ENCODE results near the gene PTPMT1. TPM values are rescaled to one million over a fixed set of nuclear protein-coding genes. Genes with fewer than 3 reads are reported as not detected.
"Not testable (repeated sequence)": the region's sequence is repeated elsewhere in the genome, so short reads cannot be mapped to it uniquely, and the experiment has no call there.

Gene PTPMT1
- polyA plus RNA-seq, 3 donors, result 39.2 to 87.8 (median 83.3) TPM

GRCh38 chr11:47564366-47564765 is 1.0 kb upstream of the PTPMT1 start:
- H2AFZ ChIP-seq (ENCODE audit: insufficient read depth, low read depth, low read length, poor library complexity, severe bottlenecking); H3K9ac ChIP-seq (ENCODE audit: insufficient read depth, low read length, poor library complexity, severe bottlenecking); H3K27ac ChIP-seq (ENCODE audit: low read depth in 1 of 2, low read length in 2 of 2); H3K27ac Mint-ChIP-seq; H3K27me3 Mint-ChIP-seq (ENCODE audit: low read depth in 3 of 3); H3K4me2 ChIP-seq (replicated peaks; ENCODE audit: extremely low read depth, low read length, poor library complexity, severe bottlenecking); H3K9me3 ChIP-seq (replicated peaks in 1 of 2; ENCODE audit: control insufficient read depth in 1 of 2, insufficient read depth in 1 of 2, low read length in 2 of 2); H3K4me3 ChIP-seq (replicated peaks in 1 of 3; ENCODE audit: low read depth in 2 of 3, low read length in 3 of 3); H3K27me3 ChIP-seq (ENCODE audit: control insufficient read depth in 2 of 2, insufficient read depth in 2 of 2, low read length in 2 of 2); H3K36me3 ChIP-seq (replicated peaks in 1 of 2; ENCODE audit: control insufficient read depth in 1 of 2, insufficient read depth in 2 of 2, low read length in 2 of 2); H4K20me1 ChIP-seq (ENCODE audit: insufficient read depth, low read length); H3K9me3 Mint-ChIP-seq; DNase-seq; H3K36me3 Mint-ChIP-seq; intact Hi-C loops (cut with micrococcal nuclease): not testable (repeated sequence)
- peaks cover 20% of the 10 kb centered on the region for H3K4me1 Mint-ChIP-seq
- H3K4me3 Mint-ChIP-seq, result peak overlapping the region in 1 of 2 donors; percentile 31
- peaks cover 26 to 34% of the 10 kb centered on the region in 2 donors for H3K4me1 ChIP-seq (ENCODE audit: control insufficient read depth in 1 of 2, insufficient read depth in 2 of 2, low read length in 2 of 2)
- H3K79me2 ChIP-seq (ENCODE audit: insufficient read depth, low read length), result peaks cover 45% of the 10 kb centered on the region
- WGBS (ENCODE audit: insufficient coverage), result 96% methylated on average over 3 of the region's 10 CpGs

GRCh38 chr11:47564933-47565339 is 463 bp upstream of the PTPMT1 start:
- 17% methylated on average over 4 of the region's 11 CpGs for WGBS (ENCODE audit: insufficient coverage)
- Histone ChIP-seq H3K27ac (ENCODE audit: low read depth in 1 of 2, low read length in 2 of 2) (peak overlapping the region; percentile 67 to 85), H3K79me2 (ENCODE audit: insufficient read depth, low read length) (peaks cover 51% of the 10 kb centered on the region), H3K4me1 (ENCODE audit: control insufficient read depth in 1 of 2, insufficient read depth in 2 of 2, low read length in 2 of 2) (peaks cover 25 to 32% of the 10 kb centered on the region in 2 donors), H3K4me2 (replicated peaks; ENCODE audit: extremely low read depth, low read length, poor library complexity, severe bottlenecking) (peak overlapping the region; percentile 80), H3K9me3 (replicated peaks in 1 of 2; ENCODE audit: control insufficient read depth in 1 of 2, insufficient read depth in 1 of 2, low read length in 2 of 2) (no peaks in the 10 kb centered on the region), H2AFZ (ENCODE audit: insufficient read depth, low read depth, low read length, poor library complexity, severe bottlenecking) (peak overlapping the region; percentile 100), H3K27me3 (ENCODE audit: control insufficient read depth in 2 of 2, insufficient read depth in 2 of 2, low read length in 2 of 2) (no peaks in the 10 kb centered on the region), H4K20me1 (ENCODE audit: insufficient read depth, low read length) (no peaks in the 10 kb centered on the region), H3K9ac (ENCODE audit: insufficient read depth, low read length, poor library complexity, severe bottlenecking) (peak overlapping the region; percentile 83), H3K4me3 (replicated peaks in 1 of 3; ENCODE audit: low read depth in 2 of 3, low read length in 3 of 3) (peak overlapping the region; percentile 87 to 97 (median 93)), H3K36me3 (replicated peaks in 1 of 2; ENCODE audit: control insufficient read depth in 1 of 2, insufficient read depth in 2 of 2, low read length in 2 of 2) (peaks cover 7 to 9% of the 10 kb centered on the region in 2 donors)
- peaks cover 0 to 2% (median 0%) of the 10 kb centered on the region in 7 donors for H3K9me3 Mint-ChIP-seq
- H3K27ac Mint-ChIP-seq, result peak overlapping the region in 6 of 7 donors; percentile 13 to 85 (median 71)
- H3K4me1 Mint-ChIP-seq, result peaks cover 20% of the 10 kb centered on the region
- H3K27me3 Mint-ChIP-seq (ENCODE audit: low read depth in 3 of 3), result peaks cover 0 to 2% (median 0%) of the 10 kb centered on the region in 3 donors
- TF ChIP-seq CTCF (IDR thresholded peaks at IDR 0.05), result no peak
- H3K4me3 Mint-ChIP-seq, result peak overlapping the region; percentile 85 to 86
- intact Hi-C loops (cut with micrococcal nuclease), result loop anchor here (5.0 kb wide), 2 partner anchors 78 to 83 kb away; no protein-coding TSS in a partner anchor
- peaks cover 4 to 13% of the 10 kb centered on the region in 2 donors for H3K36me3 Mint-ChIP-seq
- DNase-seq, result no peak

Data from CD14-positive monocyte (primary cell).